PFSK-1 (cell line): ENCODE measurements around the gene GRAMD2B. TPM values are rescaled to one million over a fixed set of nuclear protein-coding genes. Genes with fewer than 3 reads are reported as not detected.

Source experiments
- FOXP2 ChIP-seq: optimal IDR thresholded peaks from 2 replicates; pipeline ENCODE3; 2011; ENCODE audit warnings: borderline replicate concordance, control low read depth, inconsistent platforms; ENCODE audit not compliant: insufficient read depth; ENCODE audit errors: extremely low read length, extremely low read depth
- POLR2AphosphoS5 ChIP-seq: IDR thresholded peaks from 2 replicates; pipeline ENCODE4 v1.6.1; 2012; ENCODE audit warnings: low read depth, mild to moderate bottlenecking, control low read depth, low read length, moderate library complexity
- REST ChIP-seq, 2 experiments: IDR thresholded peaks; 2 replicates each; pipeline versions ENCODE4 v1.6.1 to v1.8.0; 2011 to 2012; ENCODE audit warnings: low read depth in 2 of 2, low read length in 2 of 2, control low read depth in 1 of 2, inconsistent platforms in 1 of 2, mild to moderate bottlenecking in 1 of 2, moderate library complexity in 1 of 2; ENCODE audit not compliant: insufficient read depth in 1 of 2
- SIN3A ChIP-seq: IDR thresholded peaks from 2 replicates; pipeline ENCODE4 v1.6.1; 2012; ENCODE audit warnings: mild to moderate bottlenecking, low read length, moderate library complexity, borderline replicate concordance; ENCODE audit not compliant: insufficient read depth
- TAF1 ChIP-seq: IDR thresholded peaks from 2 replicates; pipeline ENCODE4 v1.6.1; 2012; ENCODE audit warnings: low read length, control low read depth, borderline replicate concordance; ENCODE audit not compliant: insufficient read depth
- polyA plus RNA-seq: library from polyadenylated mRNA; unstranded; fragments of >200 nt; gene quantifications from one replicate; pipeline ENCODE4 v1.2.1, GENCODE V29; 2012; ENCODE audit warnings: low read depth, missing spikeins; ENCODE audit not compliant: insufficient read length

The GRAMD2B gene
- 2.2 TPM for polyA plus RNA-seq

GRCh38 chr5:126422994-126423788 is at the start of gene GRAMD2B:
Gene GRAMD2B (plus strand): TSS chr5:126423409. CDS start chr5:126423607, 198 bp downstream.
- TF ChIP-seq FOXP2: no peak
- no peak for TF ChIP-seq TAF1
- no peak for TF ChIP-seq SIN3A
- no peak for TF ChIP-seq POLR2AphosphoS5
- TF ChIP-seq REST (IDR thresholded peaks at IDR 0.05; ENCODE audit: insufficient read depth in 1 of 2, low read depth in 2 of 2, low read length in 2 of 2): no peak

GRCh38 chr5:126374109-126374416 is 49.1 kb upstream of the GRAMD2B start:
- TF ChIP-seq REST (IDR thresholded peaks at IDR 0.05; ENCODE audit: insufficient read depth in 1 of 2, low read depth in 2 of 2, low read length in 2 of 2) (no peak), SIN3A (no peak), POLR2AphosphoS5 (no peak), FOXP2 (no peak), TAF1 (no peak)

GRCh38 chr5:126376443-126376842 is 46.8 kb upstream of the GRAMD2B start:
- no peak for TF ChIP-seq FOXP2
- no peak for TF ChIP-seq REST (IDR thresholded peaks at IDR 0.05; ENCODE audit: insufficient read depth in 1 of 2, low read depth in 2 of 2, low read length in 2 of 2)
- no peak for TF ChIP-seq SIN3A
- TF ChIP-seq POLR2AphosphoS5: no peak
- TF ChIP-seq TAF1: no peak

GRCh38 chr5:126377424-126377823 is 45.8 kb upstream of the GRAMD2B start:
- TF ChIP-seq TAF1: no peak

- TF ChIP-seq REST (IDR thresholded peaks at IDR 0.05; ENCODE audit: insufficient read depth in 1 of 2, low read depth in 2 of 2, low read length in 2 of 2): no peak
- TF ChIP-seq FOXP2: no peak
- no peak for TF ChIP-seq POLR2AphosphoS5
- TF ChIP-seq SIN3A: no peak
- no peak for TF ChIP-seq TAF1
These were observed 40.0 kb upstream of the GRAMD2B start for GRCh38 chr5:126383246-126383645.
